Parathyroid adenoma (tissue), 2 donors: ENCODE measurements around the gene TRABD2B.

Experiments
- H2AFZ ChIP-seq: fragments of 300-600 bp; sonication (generic); one replicate; pipeline ENCODE4 v1.7.0; 2017; ENCODE audit warnings: antibody characterized with exemption, mild to moderate bottlenecking
- H3K27ac ChIP-seq: fragments of 300-600 bp; sonication (generic); one replicate; pipeline ENCODE4 v1.7.0; 2017
- H3K27me3 ChIP-seq: fragments of 300-600 bp; sonication (generic); one replicate; pipeline ENCODE4 v1.7.0; 2017; ENCODE audit warnings: low read length; ENCODE audit not compliant: control insufficient read depth, insufficient read depth
- H3K36me3 ChIP-seq: fragments of 300-600 bp; sonication (generic); one replicate; pipeline ENCODE4 v1.7.0; 2017; ENCODE audit warnings: low read length; ENCODE audit not compliant: control insufficient read depth, insufficient read depth
- H3K4me1 ChIP-seq: fragments of 300-600 bp; sonication (generic); one replicate; pipeline ENCODE4 v1.7.0; 2017; ENCODE audit warnings: control low read depth
- H3K4me2 ChIP-seq: fragments of 300-600 bp; sonication (generic); one replicate; pipeline ENCODE4 v1.7.0; 2017; ENCODE audit warnings: low read length
- H3K4me3 ChIP-seq: fragments of 300-600 bp; sonication (generic); one replicate; pipeline ENCODE4 v1.7.0; 2017; ENCODE audit warnings: low read depth, low read length
- H3K79me2 ChIP-seq: fragments of 300-600 bp; sonication (generic); one replicate; pipeline ENCODE4 v1.7.0; 2017; ENCODE audit warnings: control low read depth
- H3K9ac ChIP-seq: fragments of 300-600 bp; sonication (generic); one replicate; pipeline ENCODE4 v1.7.0; 2017; ENCODE audit warnings: mild to moderate bottlenecking
- H3K9me3 ChIP-seq: fragments of 300-600 bp; sonication (generic); one replicate; pipeline ENCODE4 v1.7.0; 2017; ENCODE audit warnings: low read length; ENCODE audit not compliant: control insufficient read depth
- TF ChIP-seq, protein P1 (sequence below): fragments of 300-600 bp; sonication (generic); IDR thresholded peaks from one replicate; pipeline ENCODE4 v1.7.0; 2017; ENCODE audit warnings: antibody characterized with exemption, mild to moderate bottlenecking
- donor health status: primary hyperparathyroidism.

TRABD2B gene

DNA sequence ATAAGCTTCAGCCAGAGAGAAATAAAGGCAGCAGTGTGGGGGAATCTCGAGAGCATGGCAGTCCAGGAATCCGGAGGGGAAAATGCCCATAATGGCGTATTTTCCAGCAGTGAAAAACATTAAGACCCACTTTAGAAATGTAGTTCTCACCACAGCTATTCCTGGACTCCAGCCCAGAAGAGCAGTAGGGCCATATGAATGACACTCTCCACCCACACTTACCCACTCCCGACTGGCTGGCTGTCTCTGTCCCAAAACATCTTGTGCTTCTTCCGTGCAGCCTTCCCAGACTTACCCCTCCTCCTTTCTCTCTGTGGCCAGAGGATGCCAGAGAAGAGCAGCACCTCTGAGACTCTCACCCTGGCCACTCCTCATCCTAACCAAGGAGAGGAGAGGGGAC, 56.4 kb downstream of the TRABD2B start:
- no peak overlapping the region for H3K9ac ChIP-seq
- H3K36me3 ChIP-seq: no peaks in the 10 kb centered on the region
- H3K4me3 ChIP-seq: no peak overlapping the region
- no peak overlapping the region for H3K4me2 ChIP-seq
- H3K27ac ChIP-seq: no peak overlapping the region
- H3K27me3 ChIP-seq: no peaks in the 10 kb centered on the region
- no peak overlapping the region for H2AFZ ChIP-seq
- no peaks in the 10 kb centered on the region for H3K79me2 ChIP-seq
- TF ChIP-seq, protein P1, sequence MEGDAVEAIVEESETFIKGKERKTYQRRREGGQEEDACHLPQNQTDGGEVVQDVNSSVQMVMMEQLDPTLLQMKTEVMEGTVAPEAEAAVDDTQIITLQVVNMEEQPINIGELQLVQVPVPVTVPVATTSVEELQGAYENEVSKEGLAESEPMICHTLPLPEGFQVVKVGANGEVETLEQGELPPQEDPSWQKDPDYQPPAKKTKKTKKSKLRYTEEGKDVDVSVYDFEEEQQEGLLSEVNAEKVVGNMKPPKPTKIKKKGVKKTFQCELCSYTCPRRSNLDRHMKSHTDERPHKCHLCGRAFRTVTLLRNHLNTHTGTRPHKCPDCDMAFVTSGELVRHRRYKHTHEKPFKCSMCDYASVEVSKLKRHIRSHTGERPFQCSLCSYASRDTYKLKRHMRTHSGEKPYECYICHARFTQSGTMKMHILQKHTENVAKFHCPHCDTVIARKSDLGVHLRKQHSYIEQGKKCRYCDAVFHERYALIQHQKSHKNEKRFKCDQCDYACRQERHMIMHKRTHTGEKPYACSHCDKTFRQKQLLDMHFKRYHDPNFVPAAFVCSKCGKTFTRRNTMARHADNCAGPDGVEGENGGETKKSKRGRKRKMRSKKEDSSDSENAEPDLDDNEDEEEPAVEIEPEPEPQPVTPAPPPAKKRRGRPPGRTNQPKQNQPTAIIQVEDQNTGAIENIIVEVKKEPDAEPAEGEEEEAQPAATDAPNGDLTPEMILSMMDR: no peak
- no peaks in the 10 kb centered on the region for H3K4me1 ChIP-seq
- no peaks in the 10 kb centered on the region for H3K9me3 ChIP-seq

DNA sequence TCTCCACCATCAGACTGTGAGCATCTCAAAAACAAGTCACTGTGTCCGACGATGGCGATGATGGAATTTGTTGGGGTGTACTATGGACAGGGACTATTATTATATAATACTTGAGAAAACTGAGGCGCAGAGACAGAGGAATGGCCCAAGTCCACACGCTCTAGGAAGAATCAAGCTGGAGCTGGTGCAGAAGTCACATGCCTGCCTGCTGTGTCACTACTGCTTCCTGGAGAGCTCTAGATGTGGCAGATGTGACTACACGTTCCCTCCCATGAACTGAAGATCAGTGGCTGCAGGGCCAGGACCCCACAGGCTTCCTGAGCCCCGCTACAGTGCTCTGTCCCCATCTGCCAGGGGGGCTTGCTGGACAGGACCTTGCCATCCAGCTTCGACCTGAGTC, 56.9 kb downstream of the TRABD2B start:
- no peaks in the 10 kb centered on the region for H3K4me1 ChIP-seq
- H3K4me2 ChIP-seq: no peak overlapping the region
- H3K9ac ChIP-seq: no peak overlapping the region
- H3K9me3 ChIP-seq: no peaks in the 10 kb centered on the region
- no peak overlapping the region for H2AFZ ChIP-seq
- H3K36me3 ChIP-seq: no peaks in the 10 kb centered on the region
- H3K27me3 ChIP-seq: no peaks in the 10 kb centered on the region
- H3K4me3 ChIP-seq: no peak overlapping the region
- H3K79me2 ChIP-seq: no peaks in the 10 kb centered on the region
- H3K27ac ChIP-seq: no peak overlapping the region
- TF ChIP-seq, protein P1: no peak

DNA sequence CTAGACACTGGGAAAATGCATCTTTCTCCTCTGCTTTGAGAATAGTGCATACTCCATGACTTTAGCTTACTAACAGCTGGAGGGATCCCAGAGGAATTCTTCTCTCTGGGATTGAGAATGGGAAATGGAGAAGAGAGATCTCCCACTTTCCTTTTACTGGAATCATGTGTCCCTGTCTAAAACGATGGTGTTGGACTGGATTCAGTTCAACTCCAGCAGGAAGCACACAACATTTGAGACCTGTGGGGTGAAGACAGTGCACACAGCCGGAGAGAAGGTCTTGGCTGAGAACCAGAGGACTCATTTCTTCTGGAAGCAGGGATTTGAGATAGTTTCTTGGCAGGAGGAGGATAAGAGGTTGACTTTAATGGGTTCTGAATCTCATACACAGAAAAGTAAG, 58.7 kb downstream of the TRABD2B start:
- TF ChIP-seq, protein P1: no peak
- H3K4me1 ChIP-seq: no peaks in the 10 kb centered on the region
- no peak overlapping the region for H3K27ac ChIP-seq

DNA sequence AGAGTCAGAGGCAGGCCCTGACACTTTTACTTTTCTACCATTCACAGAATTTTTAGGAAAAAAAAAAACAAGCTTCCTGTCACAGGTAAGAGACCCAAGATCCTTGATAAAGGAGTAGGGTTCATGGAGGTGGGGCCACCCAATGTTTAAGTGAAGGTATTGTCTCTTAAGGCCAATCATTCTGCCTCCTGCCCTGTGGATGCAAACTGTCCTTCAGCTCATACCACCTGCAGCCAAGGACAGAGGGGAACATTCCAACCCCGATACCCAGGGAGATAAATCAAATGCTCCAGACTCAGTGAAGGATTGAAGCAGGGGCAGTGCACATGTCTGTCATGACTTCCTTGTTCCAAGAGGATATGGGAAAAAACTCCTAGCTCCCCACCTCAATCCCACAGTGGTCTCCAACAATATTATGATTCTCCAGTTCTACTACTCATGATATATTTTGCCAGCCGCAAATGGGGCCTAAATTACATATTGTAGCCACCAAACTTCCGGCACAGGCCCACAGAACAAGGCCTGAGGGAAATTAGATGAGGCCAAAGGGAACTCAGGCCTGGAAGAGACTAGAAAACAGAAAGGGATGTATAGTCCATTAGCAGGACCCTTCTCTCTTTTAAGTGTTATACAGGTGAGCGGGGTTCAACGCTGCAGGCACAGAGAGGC, 59.5 kb downstream of the TRABD2B start:
- Histone ChIP-seq H3K79me2 (no peaks in the 10 kb centered on the region), H3K4me1 (no peaks in the 10 kb centered on the region), H3K9ac (no peak overlapping the region), H3K4me2 (no peak overlapping the region), H3K4me3 (no peak overlapping the region), H3K36me3 (no peaks in the 10 kb centered on the region), H2AFZ (no peak overlapping the region), H3K27ac (no peak overlapping the region), H3K27me3 (no peaks in the 10 kb centered on the region), H3K9me3 (no peaks in the 10 kb centered on the region)
- TF ChIP-seq, protein P1: no peak

More for the DNA sequence above, 58.7 kb downstream of the TRABD2B start:
- Histone ChIP-seq H3K36me3 (no peaks in the 10 kb centered on the region), H2AFZ (no peak overlapping the region), H3K4me2 (no peak overlapping the region), H3K27me3 (no peaks in the 10 kb centered on the region), H3K4me3 (no peak overlapping the region), H3K9ac (no peak overlapping the region), H3K79me2 (no peaks in the 10 kb centered on the region), H3K9me3 (no peaks in the 10 kb centered on the region)

DNA sequence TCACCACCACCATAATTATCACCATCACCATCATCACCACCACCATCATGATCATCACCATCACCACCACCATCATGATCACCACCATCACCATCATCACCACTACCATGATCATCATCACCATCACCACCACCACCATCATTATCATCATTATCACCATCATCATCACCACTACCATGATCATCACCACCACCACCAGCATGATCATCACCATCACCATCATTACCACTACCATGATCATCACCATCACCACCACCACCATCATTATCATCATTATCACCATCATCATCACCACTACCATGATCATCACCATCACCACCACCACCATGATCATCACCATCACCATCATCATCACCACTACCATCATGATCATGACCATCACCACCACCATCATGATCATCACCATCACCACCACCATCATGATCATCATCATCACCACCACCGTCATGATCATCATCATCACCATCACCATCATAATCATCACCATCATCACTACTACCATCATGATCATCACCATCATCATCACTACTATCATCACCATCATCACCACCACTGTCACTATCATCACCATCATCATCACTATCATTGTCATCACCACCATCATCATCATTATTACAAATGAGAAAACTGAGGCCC, 60.2 kb downstream of the TRABD2B start:
- Histone ChIP-seq H3K4me3 (no peak overlapping the region), H3K4me2 (no peak overlapping the region), H3K9ac (no peak overlapping the region), H3K9me3 (no peaks in the 10 kb centered on the region), H3K79me2 (no peaks in the 10 kb centered on the region), H3K27ac (no peak overlapping the region), H3K27me3 (no peaks in the 10 kb centered on the region), H2AFZ (no peak overlapping the region), H3K36me3 (no peaks in the 10 kb centered on the region), H3K4me1 (no peaks in the 10 kb centered on the region)
- TF ChIP-seq, protein P1: no peak
